Mesothelial cell of epicardium (in vitro differentiated cells): ENCODE results near the gene KCND1. TPM values are rescaled to one million over a fixed set of nuclear protein-coding genes. Genes with fewer than 3 reads are reported as not detected.

Experiments used
- DNase-seq, 2 experiments: peaks; one replicate each; pipeline ENCODE4 v3.0.0; 2021; ENCODE audit warnings: low spot score in 2 of 2; ENCODE audit not compliant: unreplicated experiment in 2 of 2
- H3K27ac Mint-ChIP-seq: 2 replicates; pipeline ENCODE4 v1.8.0; 2021; ENCODE audit warnings: mixed read lengths
- H3K27me3 Mint-ChIP-seq: 2 replicates; pipeline ENCODE4 v1.8.0; 2021; ENCODE audit warnings: low read depth, mixed read lengths
- H3K36me3 Mint-ChIP-seq: 2 replicates; pipeline ENCODE4 v1.8.0; 2021; ENCODE audit warnings: mixed read lengths
- H3K4me1 Mint-ChIP-seq: 2 replicates; pipeline ENCODE4 v1.8.0; 2021; ENCODE audit warnings: mixed read lengths
- H3K4me3 Mint-ChIP-seq: 2 replicates; pipeline ENCODE4 v1.8.0; 2021; ENCODE audit warnings: mild to moderate bottlenecking, moderate library complexity, mixed read lengths
- H3K9me3 Mint-ChIP-seq: 2 replicates; pipeline ENCODE4 v1.8.0; 2021; ENCODE audit warnings: mixed read lengths
- CTCF ChIP-seq: fragments of 200-600 bp; sonication (generic); IDR thresholded peaks from one replicate; pipeline ENCODE4 v1.5.0; 2021; ENCODE audit warnings: antibody characterized with exemption; ENCODE audit not compliant: unreplicated experiment
- total RNA-seq: library from RNA; stranded (reverse); gene quantifications from 3 replicates; pipeline ENCODE4 v1.2.1, GENCODE V29; 2021

Gene KCND1
- total RNA-seq, 1 donor from 2014 or later = 6.1 TPM

- DNase-seq = no peak
- Mint-ChIP-seq H3K27ac (peak overlapping the region; percentile 72), H3K4me1 (peaks cover 29% of the 10 kb centered on the region), H3K27me3 (no peaks in the 10 kb centered on the region), H3K9me3 (peaks cover 10% of the 10 kb centered on the region), H3K36me3 (peaks cover 2% of the 10 kb centered on the region), H3K4me3 (peak overlapping the region; percentile 75)
- no peak for TF ChIP-seq CTCF
These were observed 14.8 kb downstream of the KCND1 start for GRCh38 chrX:48956728-48957414.

GRCh38 chrX:48948589-48948988 is 23.1 kb downstream of the KCND1 start:
- Mint-ChIP-seq H3K4me3 (no peak overlapping the region), H3K4me1 (no peaks in the 10 kb centered on the region), H3K9me3 (peaks cover 8% of the 10 kb centered on the region), H3K27me3 (no peaks in the 10 kb centered on the region), H3K27ac (no peak overlapping the region), H3K36me3 (peaks cover 2% of the 10 kb centered on the region)
- no peak for TF ChIP-seq CTCF
- no peak for DNase-seq

GRCh38 chrX:48945517-48946348 is 25.9 kb downstream of the KCND1 start:
- H3K4me1 Mint-ChIP-seq = no peaks in the 10 kb centered on the region
- peak in 1 of 2 experiments; percentile 46 for DNase-seq
- H3K27ac Mint-ChIP-seq = peak overlapping the region; percentile 16
- peaks cover 19% of the 10 kb centered on the region for H3K9me3 Mint-ChIP-seq
- no peaks in the 10 kb centered on the region for H3K27me3 Mint-ChIP-seq
- no peak overlapping the region for H3K4me3 Mint-ChIP-seq
- H3K36me3 Mint-ChIP-seq = peaks cover 5% of the 10 kb centered on the region
- no peak for TF ChIP-seq CTCF

- no peak for TF ChIP-seq CTCF
- Mint-ChIP-seq H3K27ac (no peak overlapping the region), H3K27me3 (no peaks in the 10 kb centered on the region), H3K36me3 (peaks cover 3% of the 10 kb centered on the region), H3K9me3 (peaks cover 17% of the 10 kb centered on the region), H3K4me3 (no peak overlapping the region), H3K4me1 (no peaks in the 10 kb centered on the region)
- DNase-seq = no peak
These were observed 28.7 kb downstream of the KCND1 start for GRCh38 chrX:48942895-48943294.

- Mint-ChIP-seq H3K4me3 (no peak overlapping the region), H3K9me3 (peaks cover 21% of the 10 kb centered on the region), H3K4me1 (no peaks in the 10 kb centered on the region), H3K36me3 (peaks cover 3% of the 10 kb centered on the region), H3K27me3 (no peaks in the 10 kb centered on the region), H3K27ac (no peak overlapping the region)
- TF ChIP-seq CTCF = no peak
- DNase-seq = no peak
These were observed 31.2 kb downstream of the KCND1 start for GRCh38 chrX:48940404-48940955.
